IPS-18c (cell line): Measurements from ENCODE around the gene THPO.

Source experiments
- H3K4me3 ChIP-seq: 2 replicates; pipeline ENCODE4 v1.7.0; 2013; ENCODE audit warnings: low read depth, mild to moderate bottlenecking, low read length, moderate library complexity; ENCODE audit not compliant: insufficient read depth
- H3K9me3 ChIP-seq: one replicate; pipeline ENCODE4 v1.6.1; 2013; ENCODE audit warnings: mild to moderate bottlenecking, low read length, moderate library complexity; ENCODE audit not compliant: control insufficient read depth, insufficient read depth

The THPO gene

GRCh38 chr3:184377882-184378445, at the start of gene THPO:
TSS of gene THPO (minus strand) at chr3:184378207. CDS start at chr3:184376259, 1,948 bp downstream.
- H3K9me3 ChIP-seq, result no peaks in the 10 kb centered on the region
- peak within 1 kb of the TSS; percentile 26 for H3K4me3 ChIP-seq

- H3K4me3 ChIP-seq, result no peak overlapping the region
- peaks cover 3% of the 10 kb centered on the region for H3K9me3 ChIP-seq
Observed at GRCh38 chr3:184426691-184427141, 48.7 kb upstream of the THPO start.

GRCh38 chr3:184423561-184423960, 45.6 kb upstream of the THPO start:
- H3K9me3 ChIP-seq, result peaks cover 3% of the 10 kb centered on the region
- H3K4me3 ChIP-seq, result no peak overlapping the region

- H3K4me3 ChIP-seq, result no peak overlapping the region
- H3K9me3 ChIP-seq, result peaks cover 5% of the 10 kb centered on the region
Observed at GRCh38 chr3:184419171-184419570, 41.2 kb upstream of the THPO start.

GRCh38 chr3:184417619-184418327, 39.8 kb upstream of the THPO start:
- no peak overlapping the region for H3K4me3 ChIP-seq
- H3K9me3 ChIP-seq, result peaks cover 4% of the 10 kb centered on the region

GRCh38 chr3:184415203-184415490, 37.1 kb upstream of the THPO start:
- peaks cover 2% of the 10 kb centered on the region for H3K9me3 ChIP-seq
- H3K4me3 ChIP-seq, result no peak overlapping the region

- H3K9me3 ChIP-seq, result peaks cover 2% of the 10 kb centered on the region
Observed at GRCh38 chr3:184414418-184415202, 36.6 kb upstream of the THPO start.

GRCh38 chr3:184409946-184410500, 32.0 kb upstream of the THPO start:
- no peaks in the 10 kb centered on the region for H3K9me3 ChIP-seq
- no peak overlapping the region for H3K4me3 ChIP-seq

More at GRCh38 chr3:184414418-184415202, 36.6 kb upstream of the THPO start:
- H3K4me3 ChIP-seq, result no peak overlapping the region

- Histone ChIP-seq H3K9me3 (no peaks in the 10 kb centered on the region), H3K4me3 (no peak overlapping the region)
Observed at GRCh38 chr3:184409331-184409926, 31.4 kb upstream of the THPO start.

GRCh38 chr3:184405075-184406030, 27.3 kb upstream of the THPO start:
- Histone ChIP-seq H3K9me3 (no peaks in the 10 kb centered on the region), H3K4me3 (no peak overlapping the region)

GRCh38 chr3:184399410-184399809, 21.4 kb upstream of the THPO start:
- Histone ChIP-seq H3K4me3 (no peak overlapping the region), H3K9me3 (no peaks in the 10 kb centered on the region)

GRCh38 chr3:184395320-184395660, 17.3 kb upstream of the THPO start:
- Histone ChIP-seq H3K9me3 (no peaks in the 10 kb centered on the region), H3K4me3 (no peak overlapping the region)

GRCh38 chr3:184391266-184391665, 13.3 kb upstream of the THPO start:
- Histone ChIP-seq H3K4me3 (no peak overlapping the region), H3K9me3 (no peaks in the 10 kb centered on the region)

- no peaks in the 10 kb centered on the region for H3K9me3 ChIP-seq
- H3K4me3 ChIP-seq, result no peak overlapping the region
Observed at GRCh38 chr3:184389935-184390528, 12.0 kb upstream of the THPO start.

GRCh38 chr3:184389384-184389783, 11.4 kb upstream of the THPO start:
- Histone ChIP-seq H3K9me3 (no peaks in the 10 kb centered on the region), H3K4me3 (no peak overlapping the region)

GRCh38 chr3:184388936-184389230, 10.9 kb upstream of the THPO start:
- no peaks in the 10 kb centered on the region for H3K9me3 ChIP-seq

More at GRCh38 chr3:184388936-184389230, 10.9 kb upstream of the THPO start:
- no peak overlapping the region for H3K4me3 ChIP-seq
